Osteoblast (primary cell): ENCODE data around the gene C1QTNF7. TPM values are rescaled to one million over a fixed set of nuclear protein-coding genes. Genes with fewer than 3 reads are reported as not detected.

Source experiments
- DNase-seq: peaks from one replicate; pipeline ENCODE4 v3.0.0; 2011; ENCODE audit warnings: low spot score, mixed read lengths; ENCODE audit not compliant: insufficient read length; ENCODE audit errors: missing footprints
- H2AFZ ChIP-seq: 2 replicates; pipeline ENCODE4 v1.6.0; 2011; ENCODE audit warnings: mild to moderate bottlenecking, low read length
- H3K27ac ChIP-seq: 2 replicates; pipeline ENCODE4 v1.5.1; 2011; ENCODE audit warnings: mild to moderate bottlenecking, low read depth, low read length, moderate library complexity
- H3K27me3 ChIP-seq: 2 replicates; pipeline ENCODE4 v1.6.0; 2012; ENCODE audit warnings: mild to moderate bottlenecking, control low read depth, inconsistent platforms, low read length, moderate library complexity; ENCODE audit not compliant: insufficient read depth
- H3K36me3 ChIP-seq: 2 replicates; pipeline ENCODE4 v1.5.1; 2011; ENCODE audit warnings: mild to moderate bottlenecking, low read length, control low read depth, moderate library complexity; ENCODE audit not compliant: insufficient read depth
- H3K4me1 ChIP-seq: 2 replicates; pipeline ENCODE4 v1.5.1; 2011; ENCODE audit warnings: mild to moderate bottlenecking, low read length, control low read depth, moderate library complexity; ENCODE audit not compliant: insufficient read depth
- H3K4me2 ChIP-seq: 2 replicates; pipeline ENCODE4 v1.6.0; 2011; ENCODE audit warnings: mild to moderate bottlenecking, low read length; ENCODE audit not compliant: insufficient read depth
- H3K4me3 ChIP-seq: fragments of 200-600 bp; sonication (generic); 3 replicates; pipeline ENCODE4 v1.5.1; 2012; ENCODE audit warnings: mild to moderate bottlenecking, low read length, inconsistent platforms; ENCODE audit not compliant: insufficient read depth
- H3K79me2 ChIP-seq: 2 replicates; pipeline ENCODE4 v1.6.0; 2012; ENCODE audit warnings: mild to moderate bottlenecking, low read length, control low read depth, inconsistent platforms; ENCODE audit not compliant: insufficient read depth
- H3K9me3 ChIP-seq: 2 replicates; pipeline ENCODE4 v1.5.1; 2011; ENCODE audit warnings: low read depth, low read length, control low read depth
- H4K20me1 ChIP-seq: 2 replicates; pipeline ENCODE4 v1.6.0; 2012; ENCODE audit warnings: mild to moderate bottlenecking, low read length, control low read depth; ENCODE audit not compliant: insufficient read depth
- total RNA-seq: library from RNA; depleted of rRNA; stranded (reverse); fragments of >200 nt; gene quantifications from 2 replicates; pipeline ENCODE4 v1.2.3, GENCODE V29; 2012
- TF ChIP-seq, protein P1 (sequence below): IDR thresholded peaks from 2 replicates; pipeline ENCODE4 v1.5.1; 2011; ENCODE audit warnings: mild to moderate bottlenecking, low read depth, low read length, moderate library complexity; ENCODE audit errors: extremely low read depth

C1QTNF7 gene
- total RNA-seq, 1 donor = 0.72 TPM

DNA sequence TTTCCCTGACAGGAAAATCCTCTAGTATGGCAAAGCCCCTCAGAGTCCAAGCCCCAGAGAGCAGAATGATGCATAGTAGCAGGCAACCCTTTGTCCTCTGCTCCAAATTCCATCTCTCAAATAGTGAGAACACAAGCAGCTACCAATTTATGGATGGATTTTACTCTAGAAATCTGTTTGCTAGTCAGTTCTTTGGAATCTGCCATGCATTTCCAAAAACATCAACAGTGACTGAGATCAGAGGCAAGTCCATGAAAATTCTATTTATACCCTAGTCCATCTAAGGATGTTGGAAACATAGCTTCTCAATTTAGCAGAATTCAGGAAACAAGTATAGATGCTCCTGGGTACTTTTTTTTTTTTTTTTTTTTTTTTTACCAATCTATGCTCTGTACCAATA is 31.9 kb downstream of the C1QTNF7 start:
- no peaks in the 10 kb centered on the region for H3K36me3 ChIP-seq
- TF ChIP-seq, protein P1, sequence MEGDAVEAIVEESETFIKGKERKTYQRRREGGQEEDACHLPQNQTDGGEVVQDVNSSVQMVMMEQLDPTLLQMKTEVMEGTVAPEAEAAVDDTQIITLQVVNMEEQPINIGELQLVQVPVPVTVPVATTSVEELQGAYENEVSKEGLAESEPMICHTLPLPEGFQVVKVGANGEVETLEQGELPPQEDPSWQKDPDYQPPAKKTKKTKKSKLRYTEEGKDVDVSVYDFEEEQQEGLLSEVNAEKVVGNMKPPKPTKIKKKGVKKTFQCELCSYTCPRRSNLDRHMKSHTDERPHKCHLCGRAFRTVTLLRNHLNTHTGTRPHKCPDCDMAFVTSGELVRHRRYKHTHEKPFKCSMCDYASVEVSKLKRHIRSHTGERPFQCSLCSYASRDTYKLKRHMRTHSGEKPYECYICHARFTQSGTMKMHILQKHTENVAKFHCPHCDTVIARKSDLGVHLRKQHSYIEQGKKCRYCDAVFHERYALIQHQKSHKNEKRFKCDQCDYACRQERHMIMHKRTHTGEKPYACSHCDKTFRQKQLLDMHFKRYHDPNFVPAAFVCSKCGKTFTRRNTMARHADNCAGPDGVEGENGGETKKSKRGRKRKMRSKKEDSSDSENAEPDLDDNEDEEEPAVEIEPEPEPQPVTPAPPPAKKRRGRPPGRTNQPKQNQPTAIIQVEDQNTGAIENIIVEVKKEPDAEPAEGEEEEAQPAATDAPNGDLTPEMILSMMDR = no peak
- no peak overlapping the region for H2AFZ ChIP-seq
- no peaks in the 10 kb centered on the region for H4K20me1 ChIP-seq
- peaks cover 17% of the 10 kb centered on the region for H3K4me1 ChIP-seq
- H3K4me3 ChIP-seq = no peak overlapping the region
- H3K79me2 ChIP-seq = no peaks in the 10 kb centered on the region
- H3K27me3 ChIP-seq = no peaks in the 10 kb centered on the region
- H3K9me3 ChIP-seq = no peaks in the 10 kb centered on the region
- DNase-seq = peak; percentile 0
- no peak overlapping the region for H3K4me2 ChIP-seq
- no peak overlapping the region for H3K27ac ChIP-seq

DNA sequence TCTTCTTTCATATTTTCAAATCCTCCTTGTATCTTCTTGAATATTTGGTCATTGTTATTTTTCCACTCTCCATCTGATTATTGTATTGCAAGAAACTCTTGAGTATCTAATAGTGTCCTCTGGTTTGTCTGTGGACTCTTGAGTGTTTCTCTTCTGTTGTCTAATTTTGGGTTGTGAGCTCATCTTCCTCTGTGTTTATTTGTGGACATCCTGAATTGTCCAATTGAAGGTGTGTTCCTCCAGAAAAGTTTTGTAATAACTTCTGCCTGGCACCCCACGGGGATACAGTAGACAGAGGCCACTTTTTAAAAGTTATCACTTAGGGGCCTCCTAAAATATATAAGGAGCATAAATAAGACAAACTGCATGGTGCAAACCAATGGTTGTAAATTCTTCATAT is 38.8 kb downstream of the C1QTNF7 start:
- no peak overlapping the region for H3K4me3 ChIP-seq
- no peak overlapping the region for H3K27ac ChIP-seq
- H2AFZ ChIP-seq = no peak overlapping the region
- DNase-seq = no peak
- H3K4me2 ChIP-seq = no peak overlapping the region
- peaks cover 2% of the 10 kb centered on the region for H3K4me1 ChIP-seq
- H3K27me3 ChIP-seq = no peaks in the 10 kb centered on the region
- no peaks in the 10 kb centered on the region for H3K9me3 ChIP-seq
- TF ChIP-seq, protein P1 = no peak
- H4K20me1 ChIP-seq = no peaks in the 10 kb centered on the region
- H3K36me3 ChIP-seq = no peaks in the 10 kb centered on the region
- H3K79me2 ChIP-seq = no peaks in the 10 kb centered on the region

DNA sequence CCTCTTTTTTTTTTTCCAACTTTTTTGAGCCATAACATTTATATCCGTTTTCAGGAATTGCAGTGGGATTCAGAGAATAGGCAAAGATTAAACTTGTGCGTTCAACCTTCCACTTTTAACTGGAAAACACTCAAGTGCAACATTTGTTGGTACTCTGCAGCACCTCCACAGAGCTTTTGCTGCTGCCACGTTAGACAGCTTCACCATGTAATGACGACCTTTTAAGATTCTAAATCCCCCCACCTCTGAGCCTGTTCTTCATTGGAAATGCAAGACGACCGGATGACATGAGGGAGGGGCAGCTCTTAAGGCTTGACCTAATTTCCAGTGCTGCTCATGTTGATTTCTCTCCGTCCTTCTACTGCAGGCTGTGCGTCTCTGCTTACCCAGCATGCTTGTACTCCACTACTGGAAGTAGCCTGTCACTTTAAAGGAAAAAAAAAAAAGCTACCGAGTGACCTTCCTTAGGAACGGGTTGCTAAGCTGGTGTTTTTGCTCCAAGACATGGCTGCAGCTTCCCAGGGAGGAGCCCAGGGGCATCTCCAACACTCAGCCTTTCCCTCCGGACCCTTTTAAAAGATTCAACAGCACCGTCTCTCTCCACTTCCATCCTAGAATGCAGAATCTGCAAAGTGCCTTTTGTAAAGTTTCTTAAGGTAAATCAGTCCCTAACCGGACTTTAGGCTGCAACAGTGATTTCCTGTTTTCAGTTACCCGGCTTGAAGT is 41.7 kb downstream of the C1QTNF7 start, which contains the start of gene CC2D2A:
Gene CC2D2A (plus strand): TSS at position 481 of the 726 bp plus-strand sequence. CDS start 6,051 bp downstream, outside the sequence.
- H3K4me1 ChIP-seq = peaks cover 2% of the 10 kb centered on the region
- no peaks in the 10 kb centered on the region for H4K20me1 ChIP-seq
- H3K9me3 ChIP-seq = no peaks in the 10 kb centered on the region
- TF ChIP-seq, protein P1 = no peak
- H3K27me3 ChIP-seq = no peaks in the 10 kb centered on the region
- no peaks in the 10 kb centered on the region for H3K79me2 ChIP-seq
- peak within 1 kb of the TSS; percentile 73 for H3K4me3 ChIP-seq
- peak within 1 kb of the TSS; percentile 47 for H3K27ac ChIP-seq
- peak within 1 kb of the TSS; percentile 89 for H3K4me2 ChIP-seq
- DNase-seq = peak; percentile 41
- no peaks in the 10 kb centered on the region for H3K36me3 ChIP-seq
- H2AFZ ChIP-seq = peak within 1 kb of the TSS; percentile 95

DNA sequence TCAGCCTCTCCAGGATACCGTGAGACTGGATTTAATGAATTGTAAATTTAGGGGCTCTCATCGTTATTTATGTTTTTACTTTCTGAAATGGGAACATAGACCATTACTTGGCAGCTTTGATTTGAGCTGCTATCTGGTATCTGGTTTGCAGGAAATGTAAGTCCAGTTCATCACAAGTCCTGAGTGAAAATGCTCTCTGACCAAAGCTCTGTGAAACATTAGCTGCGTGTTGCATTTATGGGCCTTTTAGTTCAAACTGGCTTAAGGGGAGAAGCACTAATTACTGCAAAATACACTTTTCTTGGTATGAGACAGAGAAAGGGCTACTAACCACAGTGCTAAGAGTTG is 42.3 kb downstream of the C1QTNF7 start:
- peaks cover 2% of the 10 kb centered on the region for H3K4me1 ChIP-seq
- H3K4me2 ChIP-seq = peak overlapping the region; percentile 89
- H2AFZ ChIP-seq = peak overlapping the region; percentile 95
- no peaks in the 10 kb centered on the region for H3K9me3 ChIP-seq
- DNase-seq = no peak
- TF ChIP-seq, protein P1 = no peak
- peak overlapping the region; percentile 47 for H3K27ac ChIP-seq
- H3K36me3 ChIP-seq = no peaks in the 10 kb centered on the region
- H4K20me1 ChIP-seq = no peaks in the 10 kb centered on the region
- no peaks in the 10 kb centered on the region for H3K27me3 ChIP-seq
- H3K79me2 ChIP-seq = no peaks in the 10 kb centered on the region
- peak overlapping the region; percentile 73 for H3K4me3 ChIP-seq
